ENCODE results near the gene EYA2.

The EYA2 gene

DNA sequence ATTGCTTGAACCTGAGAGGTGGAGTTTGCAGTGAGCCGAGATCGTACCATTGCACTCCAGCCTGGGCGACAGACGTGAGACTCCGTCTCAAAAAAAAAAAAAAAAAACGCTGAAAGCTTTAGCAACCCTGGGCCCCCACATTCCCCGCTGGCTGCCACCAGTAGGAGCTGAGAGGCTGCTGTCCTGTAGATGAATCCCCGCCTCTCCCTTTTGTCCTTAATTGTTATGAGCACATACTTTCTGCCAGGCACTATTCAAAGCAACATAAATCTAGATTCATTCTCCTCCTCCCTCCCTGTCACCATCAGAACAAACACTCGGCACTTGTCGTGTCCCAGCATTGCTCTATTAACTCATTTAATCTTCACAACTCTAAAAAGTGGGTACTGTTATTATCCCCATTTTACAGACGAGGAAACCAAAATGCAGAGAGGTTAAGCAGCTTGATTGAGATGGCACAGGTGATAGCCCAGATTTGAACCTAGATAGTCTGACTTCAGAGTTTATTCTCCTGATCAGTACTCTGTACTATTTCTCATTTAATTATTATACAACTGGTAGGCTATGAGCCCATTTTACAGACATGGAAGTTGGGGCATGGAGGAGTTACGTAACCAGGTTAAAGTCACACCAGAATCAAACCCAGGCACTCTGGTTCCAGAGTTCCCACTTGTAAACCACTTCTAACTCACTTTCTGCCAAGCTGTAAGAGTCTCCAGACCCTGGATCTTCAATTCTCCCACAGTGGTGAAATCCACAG, 97.4 kb downstream of the EYA2 start:
- Histone ChIP-seq H3K27ac (no peak overlapping the region), H3K9ac (ENCODE audit: insufficient read length) (no peak overlapping the region), H3K36me3 (ENCODE audit: insufficient read depth, low read length) (no peaks in the 10 kb centered on the region), H3K9me3 (ENCODE audit: low read depth, low read length) (no peaks in the 10 kb centered on the region), H3K4me3 (no peak overlapping the region)
- no peak for TF ChIP-seq EZH2 (IDR thresholded peaks at IDR 0.05)
- TF ChIP-seq POLR2AphosphoS5 (IDR thresholded peaks at IDR 0.05; ENCODE audit: borderline replicate concordance, low read depth, low read length), result no peak
- no peak for TF ChIP-seq FOXP2 (optimal IDR thresholded peaks at IDR 0.05; ENCODE audit: control extremely low read depth, extremely low read length, insufficient read depth)
- no peak for DNase-seq (ENCODE audit: low read depth, low spot score)

DNA sequence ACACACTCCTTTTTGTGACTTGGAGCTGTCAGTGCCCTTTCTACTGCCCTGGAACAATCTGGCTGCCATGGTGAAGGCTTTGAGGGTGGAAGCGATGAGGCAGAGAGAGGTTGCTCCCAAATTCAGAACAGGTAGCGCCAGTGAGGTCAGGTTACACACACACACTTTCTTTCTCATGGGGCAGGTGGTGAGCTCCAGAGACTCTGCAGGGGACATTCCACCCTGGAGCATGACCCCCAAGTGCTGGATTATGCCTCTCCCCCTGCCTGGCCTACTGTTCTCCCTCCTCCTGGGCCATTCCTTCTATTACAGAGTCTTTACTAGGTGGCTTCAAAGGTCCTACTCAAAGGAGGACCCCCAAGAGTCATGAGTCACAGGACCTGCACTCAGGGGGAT, 98.0 kb downstream of the EYA2 start:
- Histone ChIP-seq H3K9ac (ENCODE audit: insufficient read length) (no peak overlapping the region), H3K36me3 (ENCODE audit: insufficient read depth, low read length) (no peaks in the 10 kb centered on the region), H3K27ac (no peak overlapping the region), H3K9me3 (ENCODE audit: low read depth, low read length) (no peaks in the 10 kb centered on the region), H3K4me3 (no peak overlapping the region)
- TF ChIP-seq FOXP2 (optimal IDR thresholded peaks at IDR 0.05; ENCODE audit: control extremely low read depth, extremely low read length, insufficient read depth), result no peak
- no peak for TF ChIP-seq POLR2AphosphoS5 (IDR thresholded peaks at IDR 0.05; ENCODE audit: borderline replicate concordance, low read depth, low read length)
- no peak for TF ChIP-seq EZH2 (IDR thresholded peaks at IDR 0.05)
- no peak for DNase-seq (ENCODE audit: low read depth, low spot score)

DNA sequence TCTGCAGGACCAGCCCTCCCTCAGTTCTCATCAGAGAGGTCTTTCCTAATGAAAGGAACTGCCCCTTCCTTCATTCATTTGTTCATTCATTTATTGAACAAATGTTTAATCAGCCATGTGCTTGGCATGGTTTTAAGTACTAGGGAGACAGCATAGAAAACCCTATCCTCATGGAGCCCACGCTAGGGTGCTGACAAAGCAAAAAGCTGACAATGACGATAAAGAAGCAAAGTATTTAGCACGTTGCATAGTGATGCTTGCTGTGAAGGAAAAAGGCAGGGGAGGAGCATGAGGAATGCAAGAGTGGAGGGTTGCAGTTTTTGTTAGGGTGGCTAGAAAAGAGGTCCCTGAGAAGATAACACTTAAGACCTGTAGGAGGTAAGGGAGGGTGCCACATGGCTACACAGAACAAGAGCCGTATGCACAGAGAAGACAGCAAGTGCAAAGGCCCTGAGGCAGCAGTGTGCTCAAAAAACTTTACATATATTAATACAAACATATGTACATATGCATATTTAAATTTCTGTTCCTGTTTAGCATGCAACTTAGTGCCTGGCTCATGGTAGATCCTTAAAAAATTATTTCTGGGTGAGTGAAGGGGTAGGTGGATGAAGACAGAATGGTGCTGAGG, 98.9 kb downstream of the EYA2 start:
- no peak for DNase-seq (ENCODE audit: low read depth, low spot score)
- H3K9ac ChIP-seq (ENCODE audit: insufficient read length), result no peak overlapping the region
- TF ChIP-seq FOXP2 (optimal IDR thresholded peaks at IDR 0.05; ENCODE audit: control extremely low read depth, extremely low read length, insufficient read depth), result no peak
- TF ChIP-seq EZH2 (IDR thresholded peaks at IDR 0.05), result no peak
- no peak for TF ChIP-seq POLR2AphosphoS5 (IDR thresholded peaks at IDR 0.05; ENCODE audit: borderline replicate concordance, low read depth, low read length)
- H3K4me3 ChIP-seq, result no peak overlapping the region
- H3K9me3 ChIP-seq (ENCODE audit: low read depth, low read length), result no peaks in the 10 kb centered on the region
- no peaks in the 10 kb centered on the region for H3K36me3 ChIP-seq (ENCODE audit: insufficient read depth, low read length)
- H3K27ac ChIP-seq, result no peak overlapping the region

DNA sequence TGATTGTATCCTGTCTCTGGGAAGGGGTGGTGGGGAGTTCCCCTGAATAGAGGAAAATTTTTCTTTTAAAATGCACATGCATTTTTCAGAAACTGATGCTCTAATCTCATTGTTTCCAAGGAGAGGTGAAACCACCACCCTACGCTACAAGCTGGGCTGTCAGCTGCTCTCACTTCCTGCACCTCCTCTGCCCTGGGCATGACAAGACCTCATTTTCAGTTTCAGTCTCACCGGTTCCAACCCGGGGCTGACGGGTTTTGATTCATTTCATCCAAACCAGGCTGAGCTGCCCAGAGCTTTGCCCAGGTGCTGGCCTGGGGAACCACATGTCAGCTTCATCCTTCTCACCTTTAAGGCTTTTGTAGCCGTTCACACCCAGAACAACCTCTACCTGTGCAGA, 99.7 kb downstream of the EYA2 start:
- Histone ChIP-seq H3K9me3 (ENCODE audit: low read depth, low read length) (no peaks in the 10 kb centered on the region), H3K27ac (no peak overlapping the region), H3K9ac (ENCODE audit: insufficient read length) (no peak overlapping the region), H3K4me3 (no peak overlapping the region), H3K36me3 (ENCODE audit: insufficient read depth, low read length) (no peaks in the 10 kb centered on the region)
- DNase-seq (ENCODE audit: low read depth, low spot score), result no peak
- TF ChIP-seq EZH2 (IDR thresholded peaks at IDR 0.05) (no peak), POLR2AphosphoS5 (IDR thresholded peaks at IDR 0.05; ENCODE audit: borderline replicate concordance, low read depth, low read length) (no peak), FOXP2 (optimal IDR thresholded peaks at IDR 0.05; ENCODE audit: control extremely low read depth, extremely low read length, insufficient read depth) (no peak)

DNA sequence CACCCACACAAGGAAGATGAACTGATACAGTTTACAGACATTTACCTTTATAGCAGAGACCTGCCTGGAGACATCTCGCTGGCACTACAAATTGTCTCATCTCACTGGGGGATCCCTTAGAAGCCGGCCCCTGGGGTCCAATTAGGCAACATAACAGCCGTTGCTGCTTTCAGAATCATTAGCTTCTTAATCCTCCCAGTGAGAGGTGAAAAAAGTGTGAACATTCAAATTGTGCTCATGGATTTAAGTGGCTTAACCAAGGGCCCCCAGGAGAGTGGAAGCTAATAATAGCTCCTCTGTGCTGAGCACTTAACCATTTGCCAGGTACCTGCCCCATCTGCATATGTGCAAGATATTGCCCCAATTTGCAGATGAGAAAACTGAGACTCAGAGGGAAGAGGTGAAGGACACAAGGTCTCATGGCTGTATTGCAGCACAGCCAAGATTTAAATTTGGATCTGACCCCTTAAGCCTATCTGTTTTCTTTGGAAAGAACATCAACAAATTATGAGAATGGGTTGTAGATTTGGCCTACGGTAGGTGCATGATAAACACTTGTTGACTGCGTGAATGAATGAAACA, 101.0 kb downstream of the EYA2 start:
- TF ChIP-seq POLR2AphosphoS5 (IDR thresholded peaks at IDR 0.05; ENCODE audit: borderline replicate concordance, low read depth, low read length) (no peak), EZH2 (IDR thresholded peaks at IDR 0.05) (no peak), FOXP2 (optimal IDR thresholded peaks at IDR 0.05; ENCODE audit: control extremely low read depth, extremely low read length, insufficient read depth) (no peak)
- no peak overlapping the region for H3K27ac ChIP-seq

DNA sequence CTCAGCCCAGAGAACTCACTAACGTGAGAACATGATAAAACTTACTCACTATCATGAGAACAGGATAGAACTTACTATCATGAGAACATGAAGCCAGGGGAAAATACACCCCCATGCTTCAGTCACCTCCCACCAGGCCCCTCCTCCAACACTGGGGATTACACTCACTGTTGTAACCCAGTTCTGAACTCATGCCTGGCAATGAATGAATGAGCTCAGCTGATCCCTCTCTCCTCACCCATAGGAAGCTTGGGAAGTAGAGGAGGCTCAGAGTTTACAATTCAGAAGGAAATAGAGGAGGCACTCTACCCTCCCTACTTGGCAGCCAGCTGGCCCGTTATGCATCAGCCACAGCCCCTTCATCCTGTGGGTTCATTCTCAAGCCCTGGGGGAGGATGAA, 102.5 kb downstream of the EYA2 start:
- DNase-seq (ENCODE audit: low read depth, low spot score), result no peak
- H3K36me3 ChIP-seq (ENCODE audit: insufficient read depth, low read length), result no peaks in the 10 kb centered on the region
- no peak overlapping the region for H3K4me3 ChIP-seq
- H3K9me3 ChIP-seq (ENCODE audit: low read depth, low read length), result no peaks in the 10 kb centered on the region
- H3K27ac ChIP-seq, result no peak overlapping the region
- TF ChIP-seq EZH2 (IDR thresholded peaks at IDR 0.05) (no peak), FOXP2 (optimal IDR thresholded peaks at IDR 0.05; ENCODE audit: control extremely low read depth, extremely low read length, insufficient read depth) (no peak), POLR2AphosphoS5 (IDR thresholded peaks at IDR 0.05; ENCODE audit: borderline replicate concordance, low read depth, low read length) (no peak)
- no peak overlapping the region for H3K9ac ChIP-seq (ENCODE audit: insufficient read length)

More for the DNA sequence above, 101.0 kb downstream of the EYA2 start:
- Histone ChIP-seq H3K4me3 (no peak overlapping the region), H3K9ac (ENCODE audit: insufficient read length) (no peak overlapping the region), H3K9me3 (ENCODE audit: low read depth, low read length) (no peaks in the 10 kb centered on the region), H3K36me3 (ENCODE audit: insufficient read depth, low read length) (no peaks in the 10 kb centered on the region)
- DNase-seq (ENCODE audit: low read depth, low spot score), result no peak

DNA sequence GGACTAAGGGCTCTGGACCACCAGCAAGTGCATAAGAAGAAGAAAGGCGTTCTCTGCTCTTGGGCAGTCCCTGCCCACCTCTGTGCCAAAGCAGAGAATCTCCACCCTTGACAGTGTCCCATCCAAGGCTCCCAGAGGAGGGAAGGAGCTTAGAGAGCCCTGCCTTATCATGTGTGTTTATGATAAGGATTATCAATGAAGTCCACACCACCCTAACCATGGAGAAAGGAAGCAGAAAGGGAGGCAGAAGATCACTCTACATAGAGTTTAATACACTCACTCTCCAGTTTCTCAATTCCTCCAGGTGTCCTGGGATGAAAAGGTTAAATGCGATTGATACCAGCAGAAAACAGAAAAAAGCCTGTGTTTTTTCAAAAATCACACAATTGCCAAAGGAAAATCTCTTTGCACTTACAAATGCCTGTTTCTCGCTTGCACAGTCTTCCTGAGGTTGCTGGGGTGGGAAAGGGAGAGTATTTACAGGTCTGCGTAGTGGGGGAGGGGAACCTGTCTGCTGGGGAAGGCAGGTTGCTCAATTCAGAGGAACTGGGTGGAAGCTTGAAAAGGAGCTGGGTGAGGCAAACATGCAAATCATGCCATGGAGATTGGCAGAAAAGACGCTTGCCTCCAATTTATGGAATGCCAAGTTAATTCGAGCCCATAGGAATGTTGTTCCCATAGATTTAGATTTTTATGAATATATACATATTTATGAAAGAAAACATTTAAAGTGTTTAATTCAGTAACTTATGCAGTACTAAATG, 104.0 kb downstream of the EYA2 start:
- H3K27ac ChIP-seq, result no peak overlapping the region
- H3K9ac ChIP-seq (ENCODE audit: insufficient read length), result no peak overlapping the region
- H3K4me3 ChIP-seq, result no peak overlapping the region
- H3K9me3 ChIP-seq (ENCODE audit: low read depth, low read length), result no peaks in the 10 kb centered on the region
- no peak for DNase-seq (ENCODE audit: low read depth, low spot score)
- no peaks in the 10 kb centered on the region for H3K36me3 ChIP-seq (ENCODE audit: insufficient read depth, low read length)
- TF ChIP-seq FOXP2 (optimal IDR thresholded peaks at IDR 0.05; ENCODE audit: control extremely low read depth, extremely low read length, insufficient read depth) (no peak), EZH2 (IDR thresholded peaks at IDR 0.05) (no peak), POLR2AphosphoS5 (IDR thresholded peaks at IDR 0.05; ENCODE audit: borderline replicate concordance, low read depth, low read length) (no peak)

Data from SK-N-MC (cell line).